ENCODE measurements around the gene RAB38. TPM values are rescaled to one million over a fixed set of nuclear protein-coding genes. Genes with fewer than 3 reads are reported as not detected.

Gene RAB38
- total RNA-seq, 1 donor from 2014 or later, result 0.24 TPM

- Mint-ChIP-seq H3K4me1 (no peaks in the 10 kb centered on the region), H3K4me3 (no peak overlapping the region), H3K9me3 (no peaks in the 10 kb centered on the region), H3K27me3 (peaks cover 2% of the 10 kb centered on the region), H3K36me3 (ENCODE audit: low read depth) (no peaks in the 10 kb centered on the region), H3K27ac (no peak overlapping the region)
- DNase-seq (no peak), ATAC-seq (ENCODE audit: low read depth) (no peak)
- ChIA-PET POLR2A (no interaction called here), CTCF (no interaction called here)
- intact Hi-C loops (cut with micrococcal nuclease), result no loop called here
- no peak for TF ChIP-seq CTCF (IDR thresholded peaks at IDR 0.05)
These were observed 52.3 kb downstream of the RAB38 start for GRCh38 chr11:88122956-88123355.

- TF ChIP-seq CTCF (IDR thresholded peaks at IDR 0.05), result no peak
- ChIA-PET CTCF (no interaction called here), POLR2A (no interaction called here)
- intact Hi-C loops (cut with micrococcal nuclease), result no loop called here
- Mint-ChIP-seq H3K36me3 (ENCODE audit: low read depth) (no peaks in the 10 kb centered on the region), H3K9me3 (no peaks in the 10 kb centered on the region), H3K27me3 (peaks cover 2% of the 10 kb centered on the region), H3K4me1 (no peaks in the 10 kb centered on the region), H3K4me3 (no peak overlapping the region), H3K27ac (no peak overlapping the region)
- DNase-seq (no peak), ATAC-seq (ENCODE audit: low read depth) (no peak)
These were observed 55.7 kb downstream of the RAB38 start for GRCh38 chr11:88119561-88119960.

- TF ChIP-seq CTCF (IDR thresholded peaks at IDR 0.05), result no peak
- DNase-seq (no peak), ATAC-seq (ENCODE audit: low read depth) (no peak)
- ChIA-PET CTCF (no interaction called here), POLR2A (no interaction called here)
- Mint-ChIP-seq H3K27ac (no peak overlapping the region), H3K27me3 (peaks cover 2% of the 10 kb centered on the region), H3K4me1 (no peaks in the 10 kb centered on the region), H3K9me3 (no peaks in the 10 kb centered on the region), H3K36me3 (ENCODE audit: low read depth) (no peaks in the 10 kb centered on the region), H3K4me3 (no peak overlapping the region)
- intact Hi-C loops (cut with micrococcal nuclease), result no loop called here
These were observed 57.9 kb downstream of the RAB38 start for GRCh38 chr11:88117281-88117858.

GRCh38 chr11:88115828-88116755, 59.2 kb downstream of the RAB38 start:
- POLR2A ChIA-PET, result no interaction called here
- DNase-seq (no peak), ATAC-seq (ENCODE audit: low read depth) (no peak)
- peaks cover 2% of the 10 kb centered on the region for H3K27me3 Mint-ChIP-seq
- no peak overlapping the region for H3K27ac Mint-ChIP-seq
- intact Hi-C loops (cut with micrococcal nuclease), result no loop called here
- TF ChIP-seq CTCF (IDR thresholded peaks at IDR 0.05), result no peak
- CTCF ChIA-PET, result no interaction called here
- no peaks in the 10 kb centered on the region for H3K9me3 Mint-ChIP-seq
- no peaks in the 10 kb centered on the region for H3K4me1 Mint-ChIP-seq
- H3K36me3 Mint-ChIP-seq (ENCODE audit: low read depth), result no peaks in the 10 kb centered on the region
- H3K4me3 Mint-ChIP-seq, result no peak overlapping the region

- DNase-seq (no peak), ATAC-seq (ENCODE audit: low read depth) (no peak)
- Mint-ChIP-seq H3K4me3 (no peak overlapping the region), H3K27me3 (no peaks in the 10 kb centered on the region), H3K9me3 (no peaks in the 10 kb centered on the region), H3K36me3 (ENCODE audit: low read depth) (no peaks in the 10 kb centered on the region), H3K4me1 (no peaks in the 10 kb centered on the region), H3K27ac (no peak overlapping the region)
- no peak for TF ChIP-seq CTCF (IDR thresholded peaks at IDR 0.05)
- POLR2A ChIA-PET, result no interaction called here
- intact Hi-C loops (cut with micrococcal nuclease), result no loop called here
- CTCF ChIA-PET, result no interaction called here
These were observed 60.7 kb downstream of the RAB38 start for GRCh38 chr11:88114486-88115045.
